ENCODE results near the gene HNRNPA3.
"Not testable (repeated sequence)": the region's sequence is repeated elsewhere in the genome, so short reads cannot be mapped to it uniquely, and the experiment has no call there.

The HNRNPA3 gene

GRCh38 chr2:177246000-177246399 lies 33.4 kb downstream of the HNRNPA3 start:
- H3K4me1 ChIP-seq (ENCODE audit: insufficient read depth, low read length) = peaks cover 15% of the 10 kb centered on the region
- H3K27me3 ChIP-seq (ENCODE audit: insufficient read depth, low read length) = no peaks in the 10 kb centered on the region
- peaks cover 1% of the 10 kb centered on the region for H3K9me3 ChIP-seq (ENCODE audit: low read length)
- H2AFZ ChIP-seq (ENCODE audit: low read depth, low read length) = no peak overlapping the region
- H3K4me3 ChIP-seq (ENCODE audit: low read length) = no peak overlapping the region
- no peaks in the 10 kb centered on the region for H3K36me3 ChIP-seq (ENCODE audit: insufficient read depth, low read length)

GRCh38 chr2:177246523-177247030 lies 34.0 kb downstream of the HNRNPA3 start:
- not testable (repeated sequence) for H3K4me3 ChIP-seq (ENCODE audit: low read length); H3K36me3 ChIP-seq (ENCODE audit: insufficient read depth, low read length); H3K27me3 ChIP-seq (ENCODE audit: insufficient read depth, low read length); H3K9me3 ChIP-seq (ENCODE audit: low read length); H2AFZ ChIP-seq (ENCODE audit: low read depth, low read length)
- peaks cover 14% of the 10 kb centered on the region for H3K4me1 ChIP-seq (ENCODE audit: insufficient read depth, low read length)

GRCh38 chr2:177247693-177248262 lies 35.2 kb downstream of the HNRNPA3 start:
- peaks cover 4% of the 10 kb centered on the region for H3K4me1 ChIP-seq (ENCODE audit: insufficient read depth, low read length)
- H3K27me3 ChIP-seq (ENCODE audit: insufficient read depth, low read length) = no peaks in the 10 kb centered on the region
- H3K36me3 ChIP-seq (ENCODE audit: insufficient read depth, low read length) = no peaks in the 10 kb centered on the region
- H3K9me3 ChIP-seq (ENCODE audit: low read length) = peaks cover 1% of the 10 kb centered on the region
- no peak overlapping the region for H3K4me3 ChIP-seq (ENCODE audit: low read length)
- no peak overlapping the region for H2AFZ ChIP-seq (ENCODE audit: low read depth, low read length)

- Histone ChIP-seq H3K9me3 (ENCODE audit: low read length) (no peaks in the 10 kb centered on the region), H2AFZ (ENCODE audit: low read depth, low read length) (no peak overlapping the region), H3K36me3 (ENCODE audit: insufficient read depth, low read length) (peaks cover 4% of the 10 kb centered on the region), H3K4me3 (ENCODE audit: low read length) (no peak overlapping the region), H3K27me3 (ENCODE audit: insufficient read depth, low read length) (no peaks in the 10 kb centered on the region), H3K4me1 (ENCODE audit: insufficient read depth, low read length) (no peaks in the 10 kb centered on the region)
These were observed 36.4 kb downstream of the HNRNPA3 start for GRCh38 chr2:177249038-177249437.

- H2AFZ ChIP-seq (ENCODE audit: low read depth, low read length) = no peak overlapping the region
These were observed 37.9 kb downstream of the HNRNPA3 start for GRCh38 chr2:177250461-177250860.

GRCh38 chr2:177251165-177251542 lies 38.6 kb downstream of the HNRNPA3 start:
- no peaks in the 10 kb centered on the region for H3K4me1 ChIP-seq (ENCODE audit: insufficient read depth, low read length)

More at GRCh38 chr2:177250461-177250860, 37.9 kb downstream of the HNRNPA3 start:
- Histone ChIP-seq H3K27me3 (ENCODE audit: insufficient read depth, low read length) (no peaks in the 10 kb centered on the region), H3K4me3 (ENCODE audit: low read length) (no peak overlapping the region), H3K36me3 (ENCODE audit: insufficient read depth, low read length) (peaks cover 6% of the 10 kb centered on the region), H3K9me3 (ENCODE audit: low read length) (no peaks in the 10 kb centered on the region), H3K4me1 (ENCODE audit: insufficient read depth, low read length) (no peaks in the 10 kb centered on the region)

GRCh38 chr2:177252808-177253531 lies 40.4 kb downstream of the HNRNPA3 start:
- no peaks in the 10 kb centered on the region for H3K4me1 ChIP-seq (ENCODE audit: insufficient read depth, low read length)

More at GRCh38 chr2:177251165-177251542, 38.6 kb downstream of the HNRNPA3 start:
- Histone ChIP-seq H3K36me3 (ENCODE audit: insufficient read depth, low read length) (peaks cover 6% of the 10 kb centered on the region), H3K9me3 (ENCODE audit: low read length) (no peaks in the 10 kb centered on the region), H3K27me3 (ENCODE audit: insufficient read depth, low read length) (no peaks in the 10 kb centered on the region), H2AFZ (ENCODE audit: low read depth, low read length) (no peak overlapping the region), H3K4me3 (ENCODE audit: low read length) (no peak overlapping the region)

GRCh38 chr2:177253704-177254103 lies 41.1 kb downstream of the HNRNPA3 start:
- no peak overlapping the region for H2AFZ ChIP-seq (ENCODE audit: low read depth, low read length)
- H3K4me1 ChIP-seq (ENCODE audit: insufficient read depth, low read length) = no peaks in the 10 kb centered on the region

More at GRCh38 chr2:177252808-177253531, 40.4 kb downstream of the HNRNPA3 start:
- H3K4me3 ChIP-seq (ENCODE audit: low read length) = no peak overlapping the region
- H3K9me3 ChIP-seq (ENCODE audit: low read length) = peaks cover 3% of the 10 kb centered on the region
- H2AFZ ChIP-seq (ENCODE audit: low read depth, low read length) = no peak overlapping the region
- peaks cover 6% of the 10 kb centered on the region for H3K36me3 ChIP-seq (ENCODE audit: insufficient read depth, low read length)
- H3K27me3 ChIP-seq (ENCODE audit: insufficient read depth, low read length) = no peaks in the 10 kb centered on the region

GRCh38 chr2:177254433-177255226 lies 42.0 kb downstream of the HNRNPA3 start:
- Histone ChIP-seq H3K4me3 (ENCODE audit: low read length) (no peak overlapping the region), H3K4me1 (ENCODE audit: insufficient read depth, low read length) (no peaks in the 10 kb centered on the region), H3K27me3 (ENCODE audit: insufficient read depth, low read length) (no peaks in the 10 kb centered on the region), H3K36me3 (ENCODE audit: insufficient read depth, low read length) (peaks cover 9% of the 10 kb centered on the region), H3K9me3 (ENCODE audit: low read length) (peaks cover 12% of the 10 kb centered on the region), H2AFZ (ENCODE audit: low read depth, low read length) (no peak overlapping the region)

More at GRCh38 chr2:177253704-177254103, 41.1 kb downstream of the HNRNPA3 start:
- H3K36me3 ChIP-seq (ENCODE audit: insufficient read depth, low read length) = peaks cover 8% of the 10 kb centered on the region
- no peaks in the 10 kb centered on the region for H3K27me3 ChIP-seq (ENCODE audit: insufficient read depth, low read length)
- H3K9me3 ChIP-seq (ENCODE audit: low read length) = peaks cover 6% of the 10 kb centered on the region
- H3K4me3 ChIP-seq (ENCODE audit: low read length) = no peak overlapping the region

- H3K27me3 ChIP-seq (ENCODE audit: insufficient read depth, low read length) = no peaks in the 10 kb centered on the region
- no peak overlapping the region for H2AFZ ChIP-seq (ENCODE audit: low read depth, low read length)
- H3K4me1 ChIP-seq (ENCODE audit: insufficient read depth, low read length) = no peaks in the 10 kb centered on the region
- H3K36me3 ChIP-seq (ENCODE audit: insufficient read depth, low read length) = peaks cover 9% of the 10 kb centered on the region
- H3K4me3 ChIP-seq (ENCODE audit: low read length) = no peak overlapping the region
- peaks cover 12% of the 10 kb centered on the region for H3K9me3 ChIP-seq (ENCODE audit: low read length)
These were observed 42.6 kb downstream of the HNRNPA3 start for GRCh38 chr2:177255227-177255601.

GRCh38 chr2:177256026-177256425 lies 43.4 kb downstream of the HNRNPA3 start:
- Histone ChIP-seq H3K36me3 (ENCODE audit: insufficient read depth, low read length) (peaks cover 9% of the 10 kb centered on the region), H3K27me3 (ENCODE audit: insufficient read depth, low read length) (no peaks in the 10 kb centered on the region), H3K9me3 (ENCODE audit: low read length) (peaks cover 12% of the 10 kb centered on the region), H3K4me3 (ENCODE audit: low read length) (no peak overlapping the region), H3K4me1 (ENCODE audit: insufficient read depth, low read length) (no peaks in the 10 kb centered on the region), H2AFZ (ENCODE audit: low read depth, low read length) (no peak overlapping the region)

GRCh38 chr2:177256695-177257094 lies 44.1 kb downstream of the HNRNPA3 start:
- H3K27me3 ChIP-seq (ENCODE audit: insufficient read depth, low read length) = no peaks in the 10 kb centered on the region
- H2AFZ ChIP-seq (ENCODE audit: low read depth, low read length) = no peak overlapping the region
- H3K9me3 ChIP-seq (ENCODE audit: low read length) = peaks cover 12% of the 10 kb centered on the region
- H3K36me3 ChIP-seq (ENCODE audit: insufficient read depth, low read length) = peaks cover 9% of the 10 kb centered on the region
- peaks cover 5% of the 10 kb centered on the region for H3K4me1 ChIP-seq (ENCODE audit: insufficient read depth, low read length)
- no peak overlapping the region for H3K4me3 ChIP-seq (ENCODE audit: low read length)

- Histone ChIP-seq H3K9me3 (ENCODE audit: low read length) (peaks cover 12% of the 10 kb centered on the region), H2AFZ (ENCODE audit: low read depth, low read length) (no peak overlapping the region), H3K27me3 (ENCODE audit: insufficient read depth, low read length) (no peaks in the 10 kb centered on the region), H3K4me3 (ENCODE audit: low read length) (no peak overlapping the region), H3K4me1 (ENCODE audit: insufficient read depth, low read length) (peaks cover 13% of the 10 kb centered on the region), H3K36me3 (ENCODE audit: insufficient read depth, low read length) (peaks cover 9% of the 10 kb centered on the region)
These were observed 44.9 kb downstream of the HNRNPA3 start for GRCh38 chr2:177257471-177257870.
